NT2/D1 (cell line): ENCODE measurements around the gene ALDH1A1.

ENCODE experiments used
- DNase-seq: peaks from one replicate; pipeline ENCODE4 v3.0.0-alpha.2; 2011; ENCODE audit warnings: low read depth, low spot score
- H3K27me3 ChIP-seq: 2 replicates; pipeline ENCODE4 v1.6.0; 2011; ENCODE audit warnings: mild to moderate bottlenecking; ENCODE audit not compliant: insufficient read length, insufficient read depth
- H3K36me3 ChIP-seq: 2 replicates; pipeline ENCODE4 v1.6.1; 2011; ENCODE audit warnings: mild to moderate bottlenecking, low read length, mixed read lengths; ENCODE audit not compliant: insufficient read depth, insufficient read length
- H3K4me1 ChIP-seq: 2 replicates; pipeline ENCODE4 v1.5.1; 2011; ENCODE audit not compliant: insufficient read depth, insufficient read length
- H3K4me3 ChIP-seq: 2 replicates; pipeline ENCODE4 v1.5.1; 2011; ENCODE audit warnings: low read depth; ENCODE audit not compliant: insufficient read length
- H3K9ac ChIP-seq: 2 replicates; pipeline ENCODE4 v1.6.0; 2011; ENCODE audit warnings: low read depth; ENCODE audit not compliant: insufficient read length
- H3K9me3 ChIP-seq: 2 replicates; pipeline ENCODE4 v1.5.1; 2011; ENCODE audit warnings: mild to moderate bottlenecking, low read length; ENCODE audit not compliant: insufficient read depth
- SUZ12 ChIP-seq: IDR thresholded peaks from 2 replicates; pipeline ENCODE4 v1.6.1; 2011; ENCODE audit not compliant: insufficient read length, insufficient read depth; ENCODE audit errors: extremely low read depth
- YY1 ChIP-seq: IDR thresholded peaks from 2 replicates; pipeline ENCODE4 v1.6.1; 2011; ENCODE audit not compliant: insufficient read length, insufficient read depth
- ZNF274 ChIP-seq: IDR thresholded peaks from 2 replicates; pipeline ENCODE4 v1.6.1; 2011; ENCODE audit warnings: mild to moderate bottlenecking, low read depth, low read length

ALDH1A1 gene

DNA sequence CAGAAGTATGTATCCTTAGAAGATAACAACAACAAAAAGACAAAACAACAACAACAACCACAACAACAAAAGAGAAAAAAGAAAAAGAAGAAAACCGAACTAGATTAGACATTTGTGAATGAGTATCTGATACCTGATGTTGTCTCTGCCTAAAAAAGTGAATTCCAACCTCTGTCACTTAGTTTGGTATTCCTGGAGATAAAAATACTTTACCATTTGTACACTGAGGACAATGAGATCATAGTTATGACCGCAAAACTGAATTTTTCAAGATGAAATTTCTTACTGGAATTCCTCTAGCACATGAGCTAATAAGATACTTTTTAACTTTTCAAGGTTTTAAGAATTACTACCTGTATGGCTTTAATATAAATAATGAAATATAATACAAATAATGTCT, 54.5 kb downstream of the ALDH1A1 start:
- no peak for TF ChIP-seq SUZ12
- no peak for DNase-seq
- no peaks in the 10 kb centered on the region for H3K4me1 ChIP-seq

GRCh38 chr9:72897069-72897649, 55.7 kb downstream of the ALDH1A1 start:
- Histone ChIP-seq H3K27me3 (no peaks in the 10 kb centered on the region), H3K4me3 (no peak overlapping the region), H3K4me1 (no peaks in the 10 kb centered on the region), H3K9ac (no peak overlapping the region), H3K36me3 (no peaks in the 10 kb centered on the region), H3K9me3 (no peaks in the 10 kb centered on the region)
- TF ChIP-seq YY1 (no peak), SUZ12 (no peak), ZNF274 (no peak)
- no peak for DNase-seq

More for the DNA sequence above, 54.5 kb downstream of the ALDH1A1 start:
- Histone ChIP-seq H3K4me3 (no peak overlapping the region), H3K27me3 (no peaks in the 10 kb centered on the region), H3K36me3 (no peaks in the 10 kb centered on the region), H3K9ac (no peak overlapping the region), H3K9me3 (no peaks in the 10 kb centered on the region)

GRCh38 chr9:72896439-72896838, 56.4 kb downstream of the ALDH1A1 start:
- H3K4me1 ChIP-seq: no peaks in the 10 kb centered on the region
- H3K27me3 ChIP-seq: no peaks in the 10 kb centered on the region
- no peak for TF ChIP-seq ZNF274
- no peak for TF ChIP-seq YY1
- no peak for TF ChIP-seq SUZ12
- H3K4me3 ChIP-seq: no peak overlapping the region
- no peaks in the 10 kb centered on the region for H3K9me3 ChIP-seq
- no peaks in the 10 kb centered on the region for H3K36me3 ChIP-seq
- no peak overlapping the region for H3K9ac ChIP-seq
- DNase-seq: no peak

DNA sequence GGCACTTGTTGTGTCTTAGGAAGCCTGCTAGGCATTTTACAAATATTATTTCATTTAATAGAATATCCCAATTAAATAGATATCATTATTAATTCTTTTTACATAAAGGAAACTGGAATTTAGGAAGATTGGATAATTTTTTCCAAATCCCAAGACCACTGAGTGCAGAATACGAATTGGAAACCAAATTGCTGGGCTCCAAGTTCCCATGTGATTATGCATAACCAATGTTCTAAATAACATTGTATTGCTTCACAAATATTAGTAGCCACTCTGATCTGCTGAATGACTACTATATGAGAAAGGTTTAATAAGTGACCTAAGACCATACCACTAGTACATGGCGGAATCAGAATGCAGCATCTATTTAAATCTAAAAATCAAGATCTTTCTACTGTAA, 57.7 kb downstream of the ALDH1A1 start:
- Histone ChIP-seq H3K27me3 (no peaks in the 10 kb centered on the region), H3K4me3 (no peak overlapping the region), H3K4me1 (no peaks in the 10 kb centered on the region), H3K9me3 (no peaks in the 10 kb centered on the region), H3K9ac (no peak overlapping the region), H3K36me3 (no peaks in the 10 kb centered on the region)
- no peak for TF ChIP-seq ZNF274
- no peak for TF ChIP-seq SUZ12
- TF ChIP-seq YY1: no peak
- DNase-seq: no peak

DNA sequence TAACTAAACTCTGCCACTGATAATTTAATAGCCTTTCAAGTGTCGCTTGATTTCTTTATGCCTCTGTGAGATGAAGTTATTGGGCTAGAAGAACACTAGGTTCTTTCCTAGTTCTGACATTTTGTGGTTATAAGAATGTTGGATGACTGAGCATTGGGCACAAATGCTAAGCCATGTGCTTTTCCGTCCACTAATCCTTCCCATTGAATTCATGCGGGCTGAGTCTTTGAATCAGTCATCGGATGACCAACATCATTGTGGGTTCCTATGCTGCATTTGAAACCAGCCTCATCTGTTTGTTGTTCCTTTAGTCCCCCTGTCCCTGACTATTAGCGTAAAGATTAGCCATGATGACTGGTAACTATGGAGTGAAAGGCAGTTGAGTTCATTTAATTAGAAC, 58.5 kb downstream of the ALDH1A1 start:
- Histone ChIP-seq H3K27me3 (no peaks in the 10 kb centered on the region), H3K36me3 (no peaks in the 10 kb centered on the region), H3K9ac (no peak overlapping the region), H3K4me3 (no peak overlapping the region), H3K9me3 (no peaks in the 10 kb centered on the region), H3K4me1 (no peaks in the 10 kb centered on the region)
- TF ChIP-seq SUZ12 (no peak), ZNF274 (no peak), YY1 (no peak)
- DNase-seq: no peak

DNA sequence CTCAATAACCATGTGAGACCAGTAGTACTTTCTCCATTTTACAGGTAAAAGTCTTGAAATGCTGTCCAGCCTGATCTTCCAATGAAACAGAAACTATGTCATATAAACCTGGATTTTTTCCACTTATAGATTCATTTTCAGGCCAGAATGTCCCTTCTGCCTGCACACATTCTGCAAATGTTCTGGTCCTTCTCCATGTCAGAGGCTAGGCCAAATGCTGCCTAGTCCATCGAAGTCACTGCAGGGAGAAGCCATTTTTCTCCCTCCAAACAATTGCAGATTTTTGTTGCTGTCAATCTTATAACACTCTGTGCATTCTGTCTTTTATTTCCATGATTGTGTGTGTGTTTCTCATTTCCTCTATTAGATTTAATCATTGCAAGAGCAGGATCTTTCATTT, 59.4 kb downstream of the ALDH1A1 start:
- Histone ChIP-seq H3K4me1 (no peaks in the 10 kb centered on the region), H3K36me3 (no peaks in the 10 kb centered on the region), H3K27me3 (no peaks in the 10 kb centered on the region), H3K9ac (no peak overlapping the region), H3K4me3 (no peak overlapping the region), H3K9me3 (no peaks in the 10 kb centered on the region)
- no peak for TF ChIP-seq YY1
- no peak for TF ChIP-seq SUZ12
- no peak for TF ChIP-seq ZNF274
- no peak for DNase-seq

DNA sequence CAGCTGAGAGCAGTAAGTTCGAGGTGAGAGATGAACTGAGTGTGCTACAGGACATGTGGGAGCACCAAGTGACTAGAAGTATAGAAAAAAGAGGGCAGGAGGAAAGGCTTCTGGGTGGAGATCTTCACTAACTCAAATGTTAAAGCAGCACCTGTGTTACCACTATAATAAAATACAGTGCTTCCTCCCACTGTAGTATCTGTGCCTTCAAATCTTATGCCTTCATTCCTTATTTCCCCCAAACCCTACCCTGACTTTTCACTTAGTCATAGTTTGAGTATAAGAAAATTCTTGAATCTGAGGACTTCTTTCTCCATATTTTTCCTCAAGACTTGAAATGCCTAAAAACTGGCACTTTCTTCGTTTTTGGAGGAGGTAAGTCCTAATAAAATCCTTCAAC, 61.8 kb downstream of the ALDH1A1 start:
- no peaks in the 10 kb centered on the region for H3K4me1 ChIP-seq
- DNase-seq: no peak
- no peak overlapping the region for H3K4me3 ChIP-seq
- no peak overlapping the region for H3K9ac ChIP-seq
- no peaks in the 10 kb centered on the region for H3K27me3 ChIP-seq
- peaks cover 7% of the 10 kb centered on the region; the same call in 1 of the 2 replicates for H3K9me3 ChIP-seq
- H3K36me3 ChIP-seq: no peaks in the 10 kb centered on the region
- TF ChIP-seq YY1 (no peak), ZNF274 (no peak), SUZ12 (no peak)

DNA sequence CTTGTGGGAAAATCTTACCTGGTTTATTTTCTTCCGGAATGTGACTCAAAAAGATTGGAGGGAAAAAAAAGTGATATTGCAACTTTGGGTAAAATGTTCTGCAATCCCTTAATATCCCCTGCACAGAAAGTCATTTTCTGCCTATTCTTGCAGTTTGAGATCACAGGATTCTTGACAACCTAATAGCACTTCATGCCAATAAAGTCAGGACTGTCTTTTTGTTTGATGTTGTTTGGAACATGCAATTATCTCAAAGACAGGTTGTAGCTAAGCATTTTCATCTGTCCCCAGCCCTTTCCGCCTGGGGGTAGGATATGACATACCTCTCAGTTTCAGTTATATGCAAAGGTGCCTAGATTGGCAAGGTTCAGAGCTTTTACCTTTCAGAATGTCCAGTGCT, 63.9 kb downstream of the ALDH1A1 start:
- Histone ChIP-seq H3K4me1 (no peaks in the 10 kb centered on the region), H3K4me3 (no peak overlapping the region), H3K9me3 (peaks cover 7% of the 10 kb centered on the region; the same call in 1 of the 2 replicates), H3K27me3 (no peaks in the 10 kb centered on the region), H3K9ac (no peak overlapping the region), H3K36me3 (no peaks in the 10 kb centered on the region)
- TF ChIP-seq ZNF274 (no peak), YY1 (no peak), SUZ12 (no peak)
- no peak for DNase-seq
